ENCODE data around the gene LRRC27.
"Not testable (repeated sequence)": the region's sequence is repeated elsewhere in the genome, so short reads cannot be mapped to it uniquely, and the experiment has no call there.

The LRRC27 gene

DNA sequence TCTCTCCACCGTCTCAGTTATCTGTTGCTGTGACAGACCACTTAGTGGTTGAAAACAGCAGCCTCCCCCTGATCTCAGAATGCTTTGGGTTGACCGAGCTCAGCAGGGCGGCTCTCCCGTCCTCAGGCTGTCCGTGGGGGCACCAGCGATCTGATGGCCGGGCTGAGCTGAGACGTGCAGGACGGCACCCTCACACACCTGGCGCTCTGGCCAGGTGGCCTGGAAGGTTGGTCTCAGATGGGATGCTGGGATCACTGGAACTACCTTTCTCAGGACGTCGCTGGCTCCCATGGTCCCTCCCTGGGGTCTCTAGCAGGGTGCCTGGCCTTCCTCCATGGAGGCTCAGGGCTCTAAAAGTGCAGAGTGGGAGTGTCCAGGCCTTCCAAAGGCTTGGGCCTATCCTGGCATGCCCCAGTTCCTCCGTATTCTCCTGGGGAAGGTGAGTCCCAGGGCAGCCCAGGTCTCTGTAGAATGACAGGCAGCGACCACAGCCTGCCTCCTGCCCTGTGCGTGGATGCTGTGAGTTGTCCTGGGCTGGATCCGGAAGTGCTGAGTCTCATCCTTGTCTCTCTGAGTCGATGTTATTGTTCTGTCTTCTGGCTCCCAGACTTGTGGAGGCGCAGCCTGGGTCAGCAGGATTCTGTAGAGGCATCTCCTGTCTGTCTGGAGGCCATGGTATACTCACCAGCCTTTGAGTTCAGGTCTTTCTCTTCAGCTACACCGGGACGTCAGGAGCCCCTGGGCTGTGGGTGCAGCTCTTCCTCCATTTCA is 52.8 kb downstream of the LRRC27 start:
- H3K27ac ChIP-seq (ENCODE audit: low read depth, low read length) = no peak overlapping the region
- no peaks in the 10 kb centered on the region for H3K9me3 ChIP-seq (ENCODE audit: low read length)
- no peak overlapping the region for H3K4me3 ChIP-seq (ENCODE audit: low read depth in 1 of 2, low read length in 2 of 2)
- H3K4me1 ChIP-seq (ENCODE audit: insufficient read depth, low read length) = peaks cover 9% of the 10 kb centered on the region
- H3K9ac ChIP-seq (ENCODE audit: low read length) = no peak overlapping the region
- no peaks in the 10 kb centered on the region for H3K27me3 ChIP-seq (ENCODE audit: control insufficient read depth in 1 of 2, insufficient read depth in 2 of 2, low read length in 2 of 2)
- H3K36me3 ChIP-seq (ENCODE audit: insufficient read depth, low read length) = no peaks in the 10 kb centered on the region

GRCh38 chr10:132385389-132385667 is 53.3 kb downstream of the LRRC27 start:
- H3K9me3 ChIP-seq (ENCODE audit: low read length) = no peaks in the 10 kb centered on the region
- H3K4me3 ChIP-seq (ENCODE audit: low read depth in 1 of 2, low read length in 2 of 2) = no peak overlapping the region
- no peak overlapping the region for H3K27ac ChIP-seq (ENCODE audit: low read depth, low read length)
- H3K4me1 ChIP-seq (ENCODE audit: insufficient read depth, low read length) = peaks cover 9% of the 10 kb centered on the region
- H3K27me3 ChIP-seq (ENCODE audit: control insufficient read depth in 1 of 2, insufficient read depth in 2 of 2, low read length in 2 of 2) = no peaks in the 10 kb centered on the region
- no peaks in the 10 kb centered on the region for H3K36me3 ChIP-seq (ENCODE audit: insufficient read depth, low read length)
- H3K9ac ChIP-seq (ENCODE audit: low read length) = no peak overlapping the region

DNA sequence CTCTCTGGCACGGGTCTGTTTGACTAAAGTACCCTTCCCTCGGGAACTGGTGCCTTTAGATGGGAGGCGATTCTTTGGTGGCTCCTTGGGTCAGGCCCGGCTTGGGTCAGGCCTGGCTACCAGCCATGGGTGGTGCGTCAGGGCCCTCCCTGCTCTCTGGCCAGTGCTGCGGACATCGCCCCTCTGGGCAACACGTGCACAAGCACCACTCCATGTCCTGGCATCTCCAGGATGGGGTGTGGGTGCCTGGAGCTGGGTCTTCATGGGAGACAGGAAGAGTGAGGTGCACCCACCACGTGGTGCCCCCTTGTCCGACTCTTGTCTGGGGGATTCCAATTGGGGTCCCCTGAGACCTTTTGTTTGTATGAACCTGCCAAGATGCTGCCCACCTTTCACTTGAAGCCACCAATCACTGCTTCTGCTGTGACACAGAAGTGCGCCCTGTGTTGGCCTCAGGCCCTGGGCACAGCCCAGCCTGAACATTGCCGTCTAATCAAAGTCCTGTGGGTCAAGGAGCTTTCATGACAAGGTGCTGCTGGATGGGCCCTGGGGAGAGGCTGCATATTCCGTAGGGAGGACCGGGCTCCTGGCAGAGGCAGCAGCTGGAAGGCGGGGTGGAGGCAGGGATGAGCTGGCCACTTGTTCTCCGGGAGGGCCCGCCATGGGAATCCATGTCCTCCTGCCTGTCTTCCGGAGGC is 53.9 kb downstream of the LRRC27 start:
- H3K4me1 ChIP-seq (ENCODE audit: insufficient read depth, low read length) = peaks cover 9% of the 10 kb centered on the region
- H3K36me3 ChIP-seq (ENCODE audit: insufficient read depth, low read length) = no peaks in the 10 kb centered on the region
- no peak overlapping the region for H3K27ac ChIP-seq (ENCODE audit: low read depth, low read length)
- H3K9ac ChIP-seq (ENCODE audit: low read length) = no peak overlapping the region
- H3K4me3 ChIP-seq (ENCODE audit: low read depth in 1 of 2, low read length in 2 of 2) = no peak overlapping the region
- no peaks in the 10 kb centered on the region for H3K27me3 ChIP-seq (ENCODE audit: control insufficient read depth in 1 of 2, insufficient read depth in 2 of 2, low read length in 2 of 2)
- H3K9me3 ChIP-seq (ENCODE audit: low read length) = no peaks in the 10 kb centered on the region

DNA sequence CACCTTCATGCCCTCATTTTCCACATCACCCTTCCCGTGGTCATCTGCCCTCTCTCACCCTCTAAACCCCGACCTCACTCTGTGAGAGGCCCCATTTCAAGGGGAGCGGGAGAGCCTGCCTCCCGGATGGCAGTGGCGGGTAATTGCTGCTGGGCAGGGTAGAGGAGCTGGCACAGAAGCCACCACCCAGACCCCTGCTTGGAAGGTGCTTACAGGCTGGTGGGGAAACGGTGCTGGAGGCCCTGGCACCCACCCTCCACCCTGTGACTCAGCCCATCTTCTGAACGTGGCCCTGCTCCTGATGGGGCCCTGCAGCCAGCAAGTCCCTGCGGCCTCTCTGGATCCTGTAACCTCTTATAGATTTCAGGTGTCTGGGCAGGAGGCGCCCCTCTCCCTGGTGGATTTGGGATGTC is 54.4 kb downstream of the LRRC27 start:
- H3K9me3 ChIP-seq (ENCODE audit: low read length) = no peaks in the 10 kb centered on the region
- H3K9ac ChIP-seq (ENCODE audit: low read length) = no peak overlapping the region
- H3K27ac ChIP-seq (ENCODE audit: low read depth, low read length) = no peak overlapping the region
- peaks cover 9% of the 10 kb centered on the region for H3K4me1 ChIP-seq (ENCODE audit: insufficient read depth, low read length)
- no peaks in the 10 kb centered on the region for H3K36me3 ChIP-seq (ENCODE audit: insufficient read depth, low read length)
- H3K4me3 ChIP-seq (ENCODE audit: low read depth in 1 of 2, low read length in 2 of 2) = no peak overlapping the region
- no peaks in the 10 kb centered on the region for H3K27me3 ChIP-seq (ENCODE audit: control insufficient read depth in 1 of 2, insufficient read depth in 2 of 2, low read length in 2 of 2)

DNA sequence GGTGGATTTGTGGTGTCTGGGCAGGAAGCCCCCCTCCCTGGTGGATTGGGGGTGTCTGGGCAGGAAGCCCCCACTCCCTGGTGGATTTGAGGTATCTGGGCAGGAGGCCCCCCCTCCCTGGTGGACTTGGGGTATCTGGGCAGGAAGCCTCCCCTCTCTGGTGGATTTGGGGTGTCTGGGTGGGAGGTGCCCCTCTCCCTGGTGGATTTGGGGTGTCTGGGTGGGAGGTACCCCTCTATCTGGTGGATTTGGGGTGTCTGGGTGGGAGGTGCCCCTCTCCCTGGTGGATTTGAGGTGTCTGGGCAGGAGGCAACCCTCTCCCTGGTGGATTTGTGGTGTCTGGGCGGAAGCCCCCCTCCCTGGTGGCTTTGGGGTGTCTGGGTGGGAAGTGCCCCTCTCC is 54.9 kb downstream of the LRRC27 start:
- not testable (repeated sequence) for H3K4me1 ChIP-seq (ENCODE audit: insufficient read depth, low read length); H3K36me3 ChIP-seq (ENCODE audit: insufficient read depth, low read length); H3K27me3 ChIP-seq (ENCODE audit: control insufficient read depth in 1 of 2, insufficient read depth in 2 of 2, low read length in 2 of 2); H3K4me3 ChIP-seq (ENCODE audit: low read depth in 1 of 2, low read length in 2 of 2); H3K9ac ChIP-seq (ENCODE audit: low read length); H3K9me3 ChIP-seq (ENCODE audit: low read length); H3K27ac ChIP-seq (ENCODE audit: low read depth, low read length)

DNA sequence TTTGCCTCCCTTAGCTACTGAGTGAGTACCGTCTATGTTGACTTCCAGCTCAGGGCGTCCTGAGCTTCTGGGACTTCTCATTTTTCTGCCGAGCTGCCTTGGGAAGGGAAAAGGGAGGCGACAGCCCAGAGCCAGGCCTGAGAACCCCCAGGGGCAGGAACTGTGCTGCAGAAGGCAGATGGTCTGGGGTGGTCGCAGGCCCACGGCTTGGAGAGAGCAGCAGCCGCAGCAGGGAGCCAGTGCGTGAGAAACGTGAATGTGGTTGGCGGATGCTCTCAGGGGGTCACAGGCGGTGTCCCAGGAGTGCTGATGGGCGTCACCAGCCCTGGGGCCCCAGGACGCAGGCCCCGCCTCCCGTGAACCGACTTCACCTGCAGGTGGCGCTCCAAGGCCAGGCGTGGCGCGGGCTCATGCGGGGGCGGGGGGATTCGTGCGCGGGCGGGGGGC is 55.8 kb downstream of the LRRC27 start:
- H3K9me3 ChIP-seq (ENCODE audit: low read length) = no peaks in the 10 kb centered on the region
- H3K36me3 ChIP-seq (ENCODE audit: insufficient read depth, low read length) = no peaks in the 10 kb centered on the region
- H3K27ac ChIP-seq (ENCODE audit: low read depth, low read length) = peak overlapping the region; percentile 56
- H3K9ac ChIP-seq (ENCODE audit: low read length) = no peak overlapping the region
- H3K4me1 ChIP-seq (ENCODE audit: insufficient read depth, low read length) = peaks cover 9% of the 10 kb centered on the region
- no peak overlapping the region for H3K4me3 ChIP-seq (ENCODE audit: low read depth in 1 of 2, low read length in 2 of 2)
- no peaks in the 10 kb centered on the region for H3K27me3 ChIP-seq (ENCODE audit: control insufficient read depth in 1 of 2, insufficient read depth in 2 of 2, low read length in 2 of 2)

DNA sequence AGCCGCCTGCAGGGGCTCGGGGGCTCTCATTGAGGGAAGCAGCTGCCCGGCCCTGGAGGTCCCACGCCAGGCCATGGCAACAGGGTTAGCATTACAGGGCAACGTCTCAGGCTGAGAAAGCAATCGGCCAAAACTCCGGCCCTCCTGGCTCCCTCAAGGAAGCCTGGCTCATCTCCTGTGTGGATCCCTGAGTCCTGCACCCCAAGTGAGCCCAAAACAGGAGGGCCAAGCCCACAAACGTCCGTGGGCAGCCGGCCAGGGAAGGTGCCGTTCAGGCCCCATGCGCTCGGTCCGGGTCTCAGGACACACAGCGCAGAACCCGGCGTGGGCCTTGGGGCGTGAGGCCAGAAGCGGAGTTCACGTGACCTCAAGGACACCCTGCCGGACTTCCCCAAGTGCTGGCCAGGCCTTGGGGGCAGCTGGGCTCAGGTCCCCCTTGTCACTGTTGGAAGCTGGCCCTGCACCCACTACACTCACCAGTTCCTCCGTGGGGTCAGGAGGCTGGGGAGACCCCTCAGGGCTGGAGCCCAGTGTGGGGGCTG is 57.0 kb downstream of the LRRC27 start:
- Histone ChIP-seq H3K4me3 (ENCODE audit: low read depth in 1 of 2, low read length in 2 of 2) (no peak overlapping the region), H3K9me3 (ENCODE audit: low read length) (no peaks in the 10 kb centered on the region), H3K27me3 (ENCODE audit: control insufficient read depth in 1 of 2, insufficient read depth in 2 of 2, low read length in 2 of 2) (no peaks in the 10 kb centered on the region), H3K36me3 (ENCODE audit: insufficient read depth, low read length) (no peaks in the 10 kb centered on the region), H3K9ac (ENCODE audit: low read length) (no peak overlapping the region), H3K4me1 (ENCODE audit: insufficient read depth, low read length) (peaks cover 13% of the 10 kb centered on the region), H3K27ac (ENCODE audit: low read depth, low read length) (no peak overlapping the region)

GRCh38 chr10:132389433-132390169 is 57.6 kb downstream of the LRRC27 start:
- no peak overlapping the region for H3K9ac ChIP-seq (ENCODE audit: low read length)
- H3K4me3 ChIP-seq (ENCODE audit: low read depth in 1 of 2, low read length in 2 of 2) = no peak overlapping the region
- no peaks in the 10 kb centered on the region for H3K27me3 ChIP-seq (ENCODE audit: control insufficient read depth in 1 of 2, insufficient read depth in 2 of 2, low read length in 2 of 2)
- H3K9me3 ChIP-seq (ENCODE audit: low read length) = no peaks in the 10 kb centered on the region
- H3K36me3 ChIP-seq (ENCODE audit: insufficient read depth, low read length) = no peaks in the 10 kb centered on the region
- H3K4me1 ChIP-seq (ENCODE audit: insufficient read depth, low read length) = peaks cover 13% of the 10 kb centered on the region
- H3K27ac ChIP-seq (ENCODE audit: low read depth, low read length) = no peak overlapping the region

GRCh38 chr10:132390170-132390920 is 58.4 kb downstream of the LRRC27 start:
- H3K4me1 ChIP-seq (ENCODE audit: insufficient read depth, low read length) = peaks cover 13% of the 10 kb centered on the region
- no peaks in the 10 kb centered on the region for H3K27me3 ChIP-seq (ENCODE audit: control insufficient read depth in 1 of 2, insufficient read depth in 2 of 2, low read length in 2 of 2)
- no peak overlapping the region for H3K4me3 ChIP-seq (ENCODE audit: low read depth in 1 of 2, low read length in 2 of 2)
- no peak overlapping the region for H3K27ac ChIP-seq (ENCODE audit: low read depth, low read length)
- H3K9me3 ChIP-seq (ENCODE audit: low read length) = no peaks in the 10 kb centered on the region
- H3K36me3 ChIP-seq (ENCODE audit: insufficient read depth, low read length) = no peaks in the 10 kb centered on the region
- no peak overlapping the region for H3K9ac ChIP-seq (ENCODE audit: low read length)

DNA sequence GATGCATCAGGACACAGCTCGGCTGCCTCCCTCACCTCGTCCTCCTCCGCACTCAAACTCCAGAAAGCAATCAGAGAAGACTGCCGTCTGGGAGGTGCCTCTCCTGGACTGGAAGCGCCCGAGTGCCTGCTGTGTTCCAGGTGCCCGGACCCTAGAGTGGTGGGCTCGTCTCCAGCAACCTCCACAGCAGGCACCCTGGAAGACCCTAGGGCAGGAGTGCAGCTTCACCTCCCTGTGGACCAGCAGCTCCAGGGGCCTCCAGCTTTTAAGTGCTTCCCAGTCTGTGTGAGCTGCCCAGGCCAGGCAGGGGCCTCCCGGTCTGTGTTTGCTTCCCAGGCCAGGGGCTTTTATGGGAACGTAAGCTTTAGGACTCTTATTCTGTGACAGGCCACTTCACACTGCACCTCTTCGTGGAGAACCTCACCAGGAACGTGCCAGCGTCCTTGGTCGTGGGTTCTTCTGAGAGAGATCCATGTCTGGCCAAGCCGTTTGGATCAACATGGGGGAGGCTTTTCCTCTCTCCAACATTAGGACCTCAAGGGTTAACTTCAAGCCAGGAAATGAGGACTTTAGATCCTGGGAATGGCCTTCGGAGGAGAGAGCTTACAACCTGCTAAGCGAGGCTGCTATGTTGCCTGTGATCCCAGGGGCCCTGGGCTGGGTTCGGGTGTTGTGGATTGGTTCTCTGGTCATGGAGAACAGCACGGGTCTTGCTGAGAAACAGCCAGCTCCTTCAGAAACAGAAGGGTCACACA is 59.1 kb downstream of the LRRC27 start:
- no peaks in the 10 kb centered on the region for H3K36me3 ChIP-seq (ENCODE audit: insufficient read depth, low read length)
- H3K27me3 ChIP-seq (ENCODE audit: control insufficient read depth in 1 of 2, insufficient read depth in 2 of 2, low read length in 2 of 2) = no peaks in the 10 kb centered on the region
- H3K9me3 ChIP-seq (ENCODE audit: low read length) = no peaks in the 10 kb centered on the region
- peaks cover 13% of the 10 kb centered on the region for H3K4me1 ChIP-seq (ENCODE audit: insufficient read depth, low read length)
- no peak overlapping the region for H3K27ac ChIP-seq (ENCODE audit: low read depth, low read length)
- H3K4me3 ChIP-seq (ENCODE audit: low read depth in 1 of 2, low read length in 2 of 2) = no peak overlapping the region
- no peak overlapping the region for H3K9ac ChIP-seq (ENCODE audit: low read length)

Measured in muscle layer of colon (tissue), 2 donors.